Stomach (tissue), 9 donors: ENCODE data around the gene SMYD3. TPM values are rescaled to one million over a fixed set of nuclear protein-coding genes. Genes with fewer than 3 reads are reported as not detected.

Source experiments
- DNase-seq, 2 donors: peaks; one replicate each; pipeline versions ENCODE4 v3.0.0 to v3.0.0-alpha.2; 2013 to 2019
- H3K27ac ChIP-seq, 5 donors: fragments of 200-600 bp in 4 of 5; sonication (generic) in 4 of 5; one replicate each; pipeline ENCODE4 v1.5.1; 2013 to 2019; ENCODE audit warnings: mild to moderate bottlenecking in 1 of 5, moderate library complexity in 1 of 5
- H3K27me3 ChIP-seq, 3 donors: fragments of 200-600 bp; sonication (generic); one replicate each; pipeline ENCODE4 v1.5.1; 2017 to 2019; ENCODE audit warnings: mixed run types in 1 of 3
- H3K36me3 ChIP-seq, 4 donors: fragments of 200-600 bp; sonication (generic); 1 replicate in 3 of 4; 2 replicates in 1 of 4; pipeline ENCODE4 v1.5.1; 2016 to 2019
- H3K4me1 ChIP-seq, 4 donors: fragments of 200-600 bp; sonication (generic); one replicate each; pipeline ENCODE4 v1.5.1; 2016 to 2019
- H3K4me3 ChIP-seq, 4 donors: fragments of 200-600 bp; sonication (generic) in 3 of 4; one replicate each; pipeline ENCODE4 v1.5.1; 2016 to 2019; ENCODE audit warnings: mild to moderate bottlenecking in 1 of 4
- H3K9me3 ChIP-seq, 4 donors: fragments of 200-600 bp; sonication (generic); one replicate each; pipeline ENCODE4 v1.5.1; 2016 to 2019
- EP300 ChIP-seq: sonication (generic); formaldehyde crosslinking; IDR thresholded peaks from one replicate; pipeline ENCODE4 v1.6.1; 2017; ENCODE audit warnings: antibody characterized with exemption
- POLR2A ChIP-seq, 4 donors: fragments of 450-650 bp; IDR thresholded peaks; one replicate each; pipeline ENCODE4 v1.6.1; 2016; ENCODE audit warnings: antibody characterized with exemption in 4 of 4, control low read depth in 2 of 4, mild to moderate bottlenecking in 1 of 4, moderate library complexity in 1 of 4
- POLR2AphosphoS5 ChIP-seq, 3 donors: sonication (generic); formaldehyde crosslinking; IDR thresholded peaks; one replicate each; pipeline ENCODE4 v1.6.1; 2016; ENCODE audit warnings: antibody characterized with exemption in 3 of 3
- WGBS, 5 donors: extraction: QIAGEN DNeasy Blood & Tissue Kit in 3 of 5; methylation state at CpG; one replicate each; pipeline versions ENCODE4 v1.1.5 to v1.1.7; 2013 to 2018; 5-methylcytosine and 5-hydroxymethylcytosine counted together
- intact Hi-C: fragments of 100-400 bp; cut with DNase I; formaldehyde crosslinking; loops from one replicate; pipeline ENCODE4 v1.15.1; 2023; ENCODE audit warnings: low total_unique reads
- polyA plus RNA-seq, 3 donors: library from polyadenylated mRNA; stranded (reverse); fragments of 200-250 nt; gene quantifications; one replicate each; pipeline ENCODE4 v1.2.3, GENCODE V29; 2013
- total RNA-seq, 5 donors: library from RNA; depleted of rRNA; stranded (reverse); fragments of >200 nt; gene quantifications; one replicate each; pipeline versions ENCODE4 v1.1.0 to v1.2.3, GENCODE V29; 2014 to 2016
- TF ChIP-seq, protein P1 (sequence below), 7 experiments: fragments of 450-650 bp in 4 of 7; fragments of 200-600 bp in 3 of 7; sonication (generic) in 3 of 7; IDR thresholded peaks; one replicate each; pipeline ENCODE4 v1.5.1; 2016 to 2019; ENCODE audit warnings: antibody characterized with exemption in 7 of 7, control low read depth in 2 of 7, mild to moderate bottlenecking in 1 of 7
- donor health status: healthy with polysubstance abuse.
- donor health status: Bipolar disorder and iron deficiency.
- donor health status: healthy.

Gene SMYD3
- total and polyA plus RNA-seq, 8 donors: 6.4 to 196 (median 27.8) TPM

DNA sequence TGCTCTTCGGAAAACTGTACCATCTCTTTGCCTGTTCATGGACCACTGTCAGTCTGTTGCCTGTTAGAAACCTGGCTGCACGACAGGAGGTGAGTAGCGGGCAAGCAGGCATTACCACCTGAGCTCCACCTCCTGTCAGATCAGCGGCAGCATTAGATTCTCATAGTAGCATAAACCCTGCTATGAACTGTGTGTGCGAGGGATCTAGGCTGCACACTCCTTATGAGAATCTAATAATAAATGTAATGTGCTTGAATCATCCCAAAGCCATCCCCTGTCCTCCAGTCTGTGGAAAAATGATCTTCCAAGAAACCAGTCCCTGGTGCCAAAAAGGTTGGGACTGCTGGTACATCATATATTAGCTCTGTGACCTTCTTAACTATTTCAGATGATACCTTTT lies 110.0 kb downstream of the SMYD3 start:
- Histone ChIP-seq H3K27me3 (no peaks in the 10 kb centered on the region), H3K4me3 (no peak overlapping the region), H3K36me3 (no peaks in the 10 kb centered on the region), H3K9me3 (no peaks in the 10 kb centered on the region), H3K27ac (no peak overlapping the region), H3K4me1 (peaks cover 0 to 6% (median 0%) of the 10 kb centered on the region in 4 donors)
- WGBS, 5 donors: 94 to 100% (median 97%) methylated on average over 5 of the region's 5 CpGs
- intact Hi-C loops: no loop called here
- no peak for TF ChIP-seq POLR2A (IDR thresholded peaks at IDR 0.05)
- TF ChIP-seq, protein P1, sequence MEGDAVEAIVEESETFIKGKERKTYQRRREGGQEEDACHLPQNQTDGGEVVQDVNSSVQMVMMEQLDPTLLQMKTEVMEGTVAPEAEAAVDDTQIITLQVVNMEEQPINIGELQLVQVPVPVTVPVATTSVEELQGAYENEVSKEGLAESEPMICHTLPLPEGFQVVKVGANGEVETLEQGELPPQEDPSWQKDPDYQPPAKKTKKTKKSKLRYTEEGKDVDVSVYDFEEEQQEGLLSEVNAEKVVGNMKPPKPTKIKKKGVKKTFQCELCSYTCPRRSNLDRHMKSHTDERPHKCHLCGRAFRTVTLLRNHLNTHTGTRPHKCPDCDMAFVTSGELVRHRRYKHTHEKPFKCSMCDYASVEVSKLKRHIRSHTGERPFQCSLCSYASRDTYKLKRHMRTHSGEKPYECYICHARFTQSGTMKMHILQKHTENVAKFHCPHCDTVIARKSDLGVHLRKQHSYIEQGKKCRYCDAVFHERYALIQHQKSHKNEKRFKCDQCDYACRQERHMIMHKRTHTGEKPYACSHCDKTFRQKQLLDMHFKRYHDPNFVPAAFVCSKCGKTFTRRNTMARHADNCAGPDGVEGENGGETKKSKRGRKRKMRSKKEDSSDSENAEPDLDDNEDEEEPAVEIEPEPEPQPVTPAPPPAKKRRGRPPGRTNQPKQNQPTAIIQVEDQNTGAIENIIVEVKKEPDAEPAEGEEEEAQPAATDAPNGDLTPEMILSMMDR (IDR thresholded peaks at IDR 0.05): no peak
- no peak for DNase-seq

DNA sequence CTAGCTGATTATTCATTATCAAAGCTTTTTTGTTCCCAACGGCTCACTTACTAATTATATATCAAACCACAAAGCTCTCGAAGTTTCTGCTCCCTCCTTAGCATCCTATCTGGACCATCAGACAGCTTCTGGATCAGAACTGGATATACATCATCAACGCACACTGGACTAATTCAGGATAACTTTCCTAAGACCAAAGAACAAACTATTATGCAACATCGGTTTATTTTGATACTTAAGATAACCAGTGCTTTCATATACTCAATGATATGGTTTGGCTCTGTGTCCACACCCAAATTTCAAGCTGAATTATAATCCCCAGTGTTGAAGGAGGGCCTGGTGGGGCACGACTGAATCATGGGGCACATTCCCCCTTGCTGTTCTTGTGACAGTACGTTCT lies 110.8 kb downstream of the SMYD3 start:
- TF ChIP-seq EP300: no peak
- TF ChIP-seq, protein P1 (IDR thresholded peaks at IDR 0.05): no peak
- no peak for TF ChIP-seq POLR2A (IDR thresholded peaks at IDR 0.05)
- TF ChIP-seq POLR2AphosphoS5 (IDR thresholded peaks at IDR 0.05): no peak
- WGBS, 5 donors: 83 to 90% (median 87%) methylated on average over 6 of the region's 6 CpGs
- peaks cover 0 to 6% (median under 1%) of the 10 kb centered on the region in 4 donors for H3K9me3 ChIP-seq
- H3K4me1 ChIP-seq: peaks cover 0 to 6% (median 0%) of the 10 kb centered on the region in 4 donors
- no peaks in the 10 kb centered on the region for H3K36me3 ChIP-seq
- no peak for DNase-seq
- H3K27me3 ChIP-seq: no peaks in the 10 kb centered on the region
- intact Hi-C loops: no loop called here
- H3K4me3 ChIP-seq: no peak overlapping the region
- H3K27ac ChIP-seq: no peak overlapping the region

DNA sequence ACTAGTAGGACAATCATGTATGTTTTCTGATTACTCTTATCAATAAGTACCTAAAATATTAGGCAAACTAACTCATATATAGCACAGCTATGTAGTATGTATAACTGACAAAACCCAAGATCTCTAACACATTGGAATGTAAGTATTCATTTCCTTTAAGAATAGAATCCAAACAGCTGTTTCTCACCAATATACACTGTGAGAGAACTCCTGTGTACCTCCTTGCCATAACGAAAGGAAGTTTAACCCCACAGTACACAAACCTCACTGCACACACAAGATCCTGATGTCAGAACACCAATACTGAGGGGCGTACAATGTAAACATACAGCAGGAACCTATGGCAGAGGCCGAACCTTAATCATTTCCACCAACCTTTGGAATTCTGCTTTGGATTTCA lies 113.0 kb downstream of the SMYD3 start:
- intact Hi-C loops: no loop called here
- H3K9me3 ChIP-seq: peaks cover 0 to 13% (median 6%) of the 10 kb centered on the region in 4 donors
- H3K4me3 ChIP-seq: no peak overlapping the region
- H3K36me3 ChIP-seq: no peaks in the 10 kb centered on the region
- H3K27ac ChIP-seq: no peak overlapping the region
- TF ChIP-seq EP300 (no peak), POLR2A (IDR thresholded peaks at IDR 0.05) (no peak), POLR2AphosphoS5 (IDR thresholded peaks at IDR 0.05) (no peak)
- TF ChIP-seq, protein P1 (IDR thresholded peaks at IDR 0.05): no peak
- H3K4me1 ChIP-seq: peaks cover 0 to 6% (median 0%) of the 10 kb centered on the region in 4 donors
- WGBS, 5 donors: 49 to 62% (median 58%) methylated on average over 3 of the region's 3 CpGs
- DNase-seq: no peak
- H3K27me3 ChIP-seq: no peaks in the 10 kb centered on the region

DNA sequence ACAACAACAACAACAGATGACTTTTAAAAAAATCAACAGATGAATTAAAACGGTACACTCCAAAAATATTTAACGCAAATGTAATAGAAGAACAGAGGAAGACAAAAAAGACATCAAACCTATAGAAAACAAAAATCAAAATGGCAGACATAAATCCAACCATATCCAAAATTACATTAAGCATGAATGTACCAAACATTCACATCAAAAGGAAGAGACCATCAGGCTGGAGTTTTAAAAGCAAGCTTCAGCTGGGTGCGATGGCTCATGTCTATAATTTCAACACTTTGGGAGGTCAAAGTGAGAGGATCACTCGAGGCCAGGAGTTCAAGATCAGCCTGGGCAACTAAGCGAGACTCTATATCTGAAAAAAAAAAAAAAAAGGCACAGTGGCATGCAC lies 116.2 kb downstream of the SMYD3 start:
- no peaks in the 10 kb centered on the region for H3K36me3 ChIP-seq
- no peaks in the 10 kb centered on the region for H3K27me3 ChIP-seq
- H3K9me3 ChIP-seq: peaks cover 0 to 13% (median 6%) of the 10 kb centered on the region in 4 donors
- DNase-seq: no peak
- no peak overlapping the region for H3K27ac ChIP-seq
- H3K4me1 ChIP-seq: peaks cover 0 to 6% (median 0%) of the 10 kb centered on the region in 4 donors
- no peak overlapping the region for H3K4me3 ChIP-seq
- WGBS, 5 donors: 96 to 98% (median 97%) methylated on average over 5 of the region's 5 CpGs
- intact Hi-C loops: no loop called here
- TF ChIP-seq POLR2A (IDR thresholded peaks at IDR 0.05): no peak
- TF ChIP-seq POLR2AphosphoS5 (IDR thresholded peaks at IDR 0.05): no peak
- TF ChIP-seq, protein P1 (IDR thresholded peaks at IDR 0.05): no peak
- no peak for TF ChIP-seq EP300
